CD4-positive, alpha-beta T cell treated with Interleukin-4 for 4 hours (primary cell): Measurements from ENCODE around the gene TMEM151A.
"Not testable (repeated sequence)": the region's sequence is repeated elsewhere in the genome, so short reads cannot be mapped to it uniquely, and the experiment has no call there.

Experiments
- DNase-seq: peaks from one replicate; pipeline ENCODE4 v3.0.0-alpha.2; 2020

Gene TMEM151A

GRCh38 chr11:66291706-66292542, at the start of gene TMEM151A:
TSS of gene TMEM151A (plus strand) at chr11:66291894. CDS start at chr11:66292014, 120 bp downstream.
- DNase-seq = no peak

GRCh38 chr11:66242095-66242765, 49.5 kb upstream of the TMEM151A start:
- no peak for DNase-seq

- no peak for DNase-seq
Measured at GRCh38 chr11:66243782-66244535, 47.7 kb upstream of the TMEM151A start.

- DNase-seq = no peak
Measured at GRCh38 chr11:66247295-66247694, 44.4 kb upstream of the TMEM151A start.

- no peak for DNase-seq
Measured at GRCh38 chr11:66247801-66248200, 43.9 kb upstream of the TMEM151A start.

- no peak for DNase-seq
Measured at GRCh38 chr11:66248903-66249302, 42.8 kb upstream of the TMEM151A start.

- no peak for DNase-seq
Measured at GRCh38 chr11:66251809-66252208, 39.9 kb upstream of the TMEM151A start.

GRCh38 chr11:66253081-66253480, 38.6 kb upstream of the TMEM151A start:
- not testable (repeated sequence) for DNase-seq

GRCh38 chr11:66258473-66258893, 33.2 kb upstream of the TMEM151A start:
- DNase-seq = no peak

GRCh38 chr11:66259225-66259624, 32.5 kb upstream of the TMEM151A start:
- DNase-seq = no peak

GRCh38 chr11:66259956-66260355, 31.7 kb upstream of the TMEM151A start:
- no peak for DNase-seq

- no peak for DNase-seq
Measured at GRCh38 chr11:66261578-66261977, 30.1 kb upstream of the TMEM151A start.

- no peak for DNase-seq
Measured at GRCh38 chr11:66262191-66262590, 29.5 kb upstream of the TMEM151A start.

- no peak for DNase-seq
Measured at GRCh38 chr11:66262696-66263095, 29.0 kb upstream of the TMEM151A start.

- no peak for DNase-seq
Measured at GRCh38 chr11:66263231-66263630, 28.5 kb upstream of the TMEM151A start.

GRCh38 chr11:66263785-66264184, 27.9 kb upstream of the TMEM151A start:
- no peak for DNase-seq

GRCh38 chr11:66264383-66264782, 27.3 kb upstream of the TMEM151A start:
- no peak for DNase-seq

- DNase-seq = no peak
Measured at GRCh38 chr11:66264914-66265313, 26.8 kb upstream of the TMEM151A start.

- no peak for DNase-seq
Measured at GRCh38 chr11:66265531-66266377, 25.9 kb upstream of the TMEM151A start.

GRCh38 chr11:66266378-66267038, 25.2 kb upstream of the TMEM151A start:
- DNase-seq = no peak

- DNase-seq = no peak
Measured at GRCh38 chr11:66267039-66267378, 24.7 kb upstream of the TMEM151A start.
